ENCODE measurements around the gene LGALS1. TPM values are rescaled to one million over a fixed set of nuclear protein-coding genes. Genes with fewer than 3 reads are reported as not detected.
"Not testable (repeated sequence)": the region's sequence is repeated elsewhere in the genome, so short reads cannot be mapped to it uniquely, and the experiment has no call there.

The LGALS1 gene
- total RNA-seq, 1 donor from 2014 or later: 101 TPM

GRCh38 chr22:37711490-37711889 lies 36.1 kb downstream of the LGALS1 start:
- FAIRE-seq (no peak), DNase-seq (ENCODE audit: low spot score in 2 of 2) (no peak)

- no peak for FAIRE-seq
Observed at GRCh38 chr22:37713761-37714160, 38.3 kb downstream of the LGALS1 start.

GRCh38 chr22:37714634-37715033 lies 39.2 kb downstream of the LGALS1 start:
- no peak for DNase-seq (ENCODE audit: low spot score in 2 of 2)
- no peak for FAIRE-seq

More at GRCh38 chr22:37713761-37714160, 38.3 kb downstream of the LGALS1 start:
- no peak for DNase-seq (ENCODE audit: low spot score in 2 of 2)

GRCh38 chr22:37715760-37716159 lies 40.3 kb downstream of the LGALS1 start:
- no peak for FAIRE-seq
- no peak for DNase-seq (ENCODE audit: low spot score in 2 of 2)

GRCh38 chr22:37716708-37717107 lies 41.3 kb downstream of the LGALS1 start:
- no peak for DNase-seq (ENCODE audit: low spot score in 2 of 2)
- FAIRE-seq: no peak

GRCh38 chr22:37717235-37717634 lies 41.8 kb downstream of the LGALS1 start:
- DNase-seq (ENCODE audit: low spot score in 2 of 2); FAIRE-seq: not testable (repeated sequence)

GRCh38 chr22:37717746-37718305 lies 42.4 kb downstream of the LGALS1 start:
- FAIRE-seq; DNase-seq (ENCODE audit: low spot score in 2 of 2): not testable (repeated sequence)

- FAIRE-seq: no peak
Observed at GRCh38 chr22:37725551-37726240, 50.3 kb downstream of the LGALS1 start.

GRCh38 chr22:37726241-37726887 lies 50.9 kb downstream of the LGALS1 start:
- FAIRE-seq (no peak), DNase-seq (ENCODE audit: low spot score in 2 of 2) (no peak)

More at GRCh38 chr22:37725551-37726240, 50.3 kb downstream of the LGALS1 start:
- no peak for DNase-seq (ENCODE audit: low spot score in 2 of 2)

GRCh38 chr22:37728620-37729019 lies 53.2 kb downstream of the LGALS1 start:
- DNase-seq (ENCODE audit: low spot score in 2 of 2) (no peak), FAIRE-seq (no peak)

Small RNAs within 50 kb of the gene (small RNA-seq; reads per million reads assigned to genes)
- not detected for gene RN7SL385P

Other genes with a start within 250 kb of the LGALS1 start
- gene ELFN2, start 248.2 kb upstream of the LGALS1 start, total RNA-seq: 7.7 TPM
- 1.6 TPM for gene MFNG, start 189.3 kb upstream of the LGALS1 start, total RNA-seq
- gene CARD10, start 156.2 kb upstream of the LGALS1 start, total RNA-seq: 4.1 TPM
- gene CDC42EP1, start 115.2 kb upstream of the LGALS1 start, total RNA-seq: 1.6 TPM
- gene LGALS2, start 95.5 kb upstream of the LGALS1 start, total RNA-seq: not detected
- gene GGA1, start 66.8 kb upstream of the LGALS1 start, total RNA-seq: 34.2 TPM
- gene SH3BP1, start 36.0 kb upstream of the LGALS1 start, total RNA-seq: 0.82 TPM
- 44.0 TPM for gene PDXP, start 16.9 kb upstream of the LGALS1 start, total RNA-seq
- 19.2 TPM for gene NOL12, start 10.7 kb downstream of the LGALS1 start, total RNA-seq
- gene TRIOBP, start 21.4 kb downstream of the LGALS1 start, total RNA-seq: 10.6 TPM
- 8.6 TPM for gene GCAT, start 132.3 kb downstream of the LGALS1 start, total RNA-seq
- not detected for gene GALR3, start 147.7 kb downstream of the LGALS1 start, total RNA-seq
- gene ANKRD54, start 168.7 kb downstream of the LGALS1 start, total RNA-seq: 13.0 TPM
- gene EIF3L, start 173.8 kb downstream of the LGALS1 start, total RNA-seq: 695 TPM
- gene MICALL1, start 230.7 kb downstream of the LGALS1 start, total RNA-seq: 25.7 TPM